ENCODE results near the gene CALML6. TPM values are rescaled to one million over a fixed set of nuclear protein-coding genes. Genes with fewer than 3 reads are reported as not detected.

Gene CALML6
- total and polyA plus RNA-seq, 2 of the 4 experiments (the other 2 are of a cell fraction) = 0.91 TPM; not detected in 1

DNA sequence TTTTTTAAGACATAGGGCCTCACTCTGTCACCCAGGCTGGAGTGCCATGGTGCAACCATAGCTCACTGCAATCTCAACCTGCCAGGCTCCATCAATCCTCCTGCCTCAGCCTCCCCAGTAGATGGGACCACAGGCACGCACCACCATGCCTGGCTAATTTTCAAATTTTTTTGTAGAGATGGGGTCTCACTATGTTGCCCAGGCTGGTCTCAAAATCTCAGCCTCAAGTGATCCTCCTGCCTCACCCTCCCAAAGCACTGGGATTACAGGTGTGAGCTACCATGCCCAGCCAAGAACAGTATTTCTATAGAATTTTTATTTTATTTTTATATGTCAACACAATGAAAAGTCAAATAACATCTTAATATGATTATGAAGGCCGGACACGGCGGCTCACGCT is 35.1 kb upstream of the CALML6 start:
- Histone ChIP-seq H3K27me3 (ENCODE audit: control insufficient read depth, insufficient read depth, low read length) (no peaks in the 10 kb centered on the region), H2BK5ac (ENCODE audit: low read depth, low read length, poor library complexity, severe bottlenecking) (no peak overlapping the region), H4K20me1 (ENCODE audit: insufficient read depth, low read length) (peaks cover 100% of the 10 kb centered on the region), H3K4me1 (ENCODE audit: control insufficient read depth, insufficient read depth, low read length) (peaks cover 13% of the 10 kb centered on the region), H3K9me1 (ENCODE audit: insufficient read depth, low read length) (peaks cover 43% of the 10 kb centered on the region), H2BK120ac (ENCODE audit: low read depth, low read length) (no peak overlapping the region), H2BK15ac (ENCODE audit: low read depth, low read length) (no peak overlapping the region), H3K4ac (ENCODE audit: low read depth, low read length) (no peak overlapping the region), H3K4me2 (ENCODE audit: low read depth, low read length) (no peak overlapping the region), H2AK9ac (replicated peaks; ENCODE audit: low read depth, low read length, poor library complexity) (no peak overlapping the region), H3K23ac (ENCODE audit: low read depth, low read length) (no peak overlapping the region), H4K5ac (ENCODE audit: low read depth, low read length) (no peak overlapping the region), H4K91ac (ENCODE audit: insufficient read depth, low read depth, low read length) (no peak overlapping the region), H3K4me3 (ENCODE audit: insufficient read depth, low read depth, low read length) (no peak overlapping the region), H3K79me1 (ENCODE audit: low read depth in 1 of 2, low read length in 2 of 2) (peaks cover 0 to 42% of the 10 kb centered on the region in 2 experiments; a peak in 2 of 4 replicates), H4K8ac (ENCODE audit: low read depth in 2 of 2, low read length in 2 of 2) (no peak overlapping the region), H2BK20ac (ENCODE audit: low read depth, low read length) (no peak overlapping the region), H3K14ac (replicated peaks; ENCODE audit: low read depth, low read length) (no peak overlapping the region), H2AFZ (replicated peaks; ENCODE audit: low read length, poor library complexity) (no peak overlapping the region), H3K27ac (ENCODE audit: insufficient read depth, low read length) (no peak overlapping the region), H3K18ac (ENCODE audit: low read depth, low read length) (no peak overlapping the region), H3K56ac (ENCODE audit: extremely low read depth, insufficient read depth, low read length) (no peak overlapping the region), H3K36me3 (ENCODE audit: control insufficient read depth, insufficient read depth, low read length) (peaks cover 20% of the 10 kb centered on the region), H3K9me3 (ENCODE audit: control insufficient read depth, insufficient read depth, low read length) (no peaks in the 10 kb centered on the region), H2AK5ac (ENCODE audit: low read depth, low read length) (no peak overlapping the region), H3K9ac (ENCODE audit: low read depth, low read length) (no peak overlapping the region)
- POLR2A ChIA-PET (ENCODE audit: unreplicated experiment) = no interaction called here
- intact Hi-C loops (cut with micrococcal nuclease) = loop anchor here (5.0 kb wide), 1 partner anchor 33 kb away; no protein-coding TSS in a partner anchor
- no peak for TF ChIP-seq MAFK (IDR thresholded peaks at IDR 0.05; ENCODE audit: low read depth, low read length)
- TF ChIP-seq RAD21 (IDR thresholded peaks at IDR 0.05; ENCODE audit: low read length) = no peak
- no peak for TF ChIP-seq MXI1 (IDR thresholded peaks at IDR 0.05; ENCODE audit: borderline replicate concordance, low read depth, low read length)
- TF ChIP-seq BHLHE40 (IDR thresholded peaks at IDR 0.05; ENCODE audit: low read depth, low read length) = no peak
- TF ChIP-seq RCOR1 (IDR thresholded peaks at IDR 0.05; ENCODE audit: insufficient replicate concordance, low read length) = no peak
- no peak for TF ChIP-seq POLR2A (IDR thresholded peaks at IDR 0.05; ENCODE audit: low read depth, low read length)
- TF ChIP-seq, protein P1, sequence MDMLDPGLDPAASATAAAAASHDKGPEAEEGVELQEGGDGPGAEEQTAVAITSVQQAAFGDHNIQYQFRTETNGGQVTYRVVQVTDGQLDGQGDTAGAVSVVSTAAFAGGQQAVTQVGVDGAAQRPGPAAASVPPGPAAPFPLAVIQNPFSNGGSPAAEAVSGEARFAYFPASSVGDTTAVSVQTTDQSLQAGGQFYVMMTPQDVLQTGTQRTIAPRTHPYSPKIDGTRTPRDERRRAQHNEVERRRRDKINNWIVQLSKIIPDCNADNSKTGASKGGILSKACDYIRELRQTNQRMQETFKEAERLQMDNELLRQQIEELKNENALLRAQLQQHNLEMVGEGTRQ (IDR thresholded peaks at IDR 0.05; ENCODE audit: low read depth, low read length) = no peak
- TF ChIP-seq NFE2L2 (IDR thresholded peaks at IDR 0.05; ENCODE audit: low read depth, low read length) = no peak
- no peak for TF ChIP-seq CHD1 (IDR thresholded peaks at IDR 0.05; ENCODE audit: low read depth, low read length)
- no peak for TF ChIP-seq RFX5 (IDR thresholded peaks at IDR 0.05; ENCODE audit: low read depth, low read length)
- TF ChIP-seq MAZ (IDR thresholded peaks at IDR 0.05; ENCODE audit: borderline replicate concordance, low read depth, low read length) = no peak
- no peak for TF ChIP-seq FOS (IDR thresholded peaks at IDR 0.05; ENCODE audit: low read depth, low read length)
- TF ChIP-seq, protein P2, sequence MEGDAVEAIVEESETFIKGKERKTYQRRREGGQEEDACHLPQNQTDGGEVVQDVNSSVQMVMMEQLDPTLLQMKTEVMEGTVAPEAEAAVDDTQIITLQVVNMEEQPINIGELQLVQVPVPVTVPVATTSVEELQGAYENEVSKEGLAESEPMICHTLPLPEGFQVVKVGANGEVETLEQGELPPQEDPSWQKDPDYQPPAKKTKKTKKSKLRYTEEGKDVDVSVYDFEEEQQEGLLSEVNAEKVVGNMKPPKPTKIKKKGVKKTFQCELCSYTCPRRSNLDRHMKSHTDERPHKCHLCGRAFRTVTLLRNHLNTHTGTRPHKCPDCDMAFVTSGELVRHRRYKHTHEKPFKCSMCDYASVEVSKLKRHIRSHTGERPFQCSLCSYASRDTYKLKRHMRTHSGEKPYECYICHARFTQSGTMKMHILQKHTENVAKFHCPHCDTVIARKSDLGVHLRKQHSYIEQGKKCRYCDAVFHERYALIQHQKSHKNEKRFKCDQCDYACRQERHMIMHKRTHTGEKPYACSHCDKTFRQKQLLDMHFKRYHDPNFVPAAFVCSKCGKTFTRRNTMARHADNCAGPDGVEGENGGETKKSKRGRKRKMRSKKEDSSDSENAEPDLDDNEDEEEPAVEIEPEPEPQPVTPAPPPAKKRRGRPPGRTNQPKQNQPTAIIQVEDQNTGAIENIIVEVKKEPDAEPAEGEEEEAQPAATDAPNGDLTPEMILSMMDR (conservative IDR thresholded peaks at IDR 0.05; ENCODE audit: low read depth, low read length) = no peak
- TF ChIP-seq, protein P3, sequence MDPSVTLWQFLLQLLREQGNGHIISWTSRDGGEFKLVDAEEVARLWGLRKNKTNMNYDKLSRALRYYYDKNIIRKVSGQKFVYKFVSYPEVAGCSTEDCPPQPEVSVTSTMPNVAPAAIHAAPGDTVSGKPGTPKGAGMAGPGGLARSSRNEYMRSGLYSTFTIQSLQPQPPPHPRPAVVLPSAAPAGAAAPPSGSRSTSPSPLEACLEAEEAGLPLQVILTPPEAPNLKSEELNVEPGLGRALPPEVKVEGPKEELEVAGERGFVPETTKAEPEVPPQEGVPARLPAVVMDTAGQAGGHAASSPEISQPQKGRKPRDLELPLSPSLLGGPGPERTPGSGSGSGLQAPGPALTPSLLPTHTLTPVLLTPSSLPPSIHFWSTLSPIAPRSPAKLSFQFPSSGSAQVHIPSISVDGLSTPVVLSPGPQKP (IDR thresholded peaks at IDR 0.05; ENCODE audit: borderline replicate concordance, low read depth, low read length) = no peak
- TF ChIP-seq CEBPB (IDR thresholded peaks at IDR 0.05; ENCODE audit: low read depth, low read length) = no peak
- no peak for TF ChIP-seq SMC3 (IDR thresholded peaks at IDR 0.05; ENCODE audit: low read depth, low read length)
- no TSS peak for BruUV-seq (replicated peaks)
- DNase-seq = no peak
- in situ Hi-C loops (cut with MboI; ENCODE audit: low sequenced_read_pairs) = loop anchor here (10.0 kb wide), 1 partner anchor 85 kb away; no protein-coding TSS in a partner anchor
- dilution Hi-C loops (cut with HindIII; ENCODE audit: low sequenced_read_pairs, unreplicated experiment) = loop anchor here (10.0 kb wide), 1 partner anchor 55 kb away; no protein-coding TSS in a partner anchor
- CTCF ChIA-PET = no interaction called here
- no peak for ATAC-seq (ENCODE audit: low read depth)
- no CpG with 5 or more reads among the region's 5 CpGs for WGBS, 2 experiments (ENCODE audit: extremely low coverage in 2 of 2, insufficient read length in 1 of 2)

All from IMR-90 (cell line).